ENCODE measurements around the gene NEO1.

NEO1 gene

GRCh38 chr15:73134196-73134595, 81.9 kb downstream of the NEO1 start:
- no peak overlapping the region for H3K4me3 ChIP-seq (ENCODE audit: low read length in 2 of 2)
- no peak overlapping the region for H3K9ac ChIP-seq (ENCODE audit: low read depth in 1 of 2, low read length in 2 of 2)
- H3K36me3 ChIP-seq (ENCODE audit: control insufficient read depth in 2 of 2, insufficient read depth in 2 of 2, low read length in 2 of 2), result peaks cover 24 to 25% of the 10 kb centered on the region in 2 donors
- H3K9me3 ChIP-seq (ENCODE audit: control insufficient read depth in 2 of 2, low read length in 2 of 2), result no peaks in the 10 kb centered on the region
- no peaks in the 10 kb centered on the region for H3K27me3 ChIP-seq (ENCODE audit: control insufficient read depth in 2 of 2, insufficient read depth in 2 of 2, low read length in 2 of 2)
- no peaks in the 10 kb centered on the region for H3K4me1 ChIP-seq (ENCODE audit: control insufficient read depth in 2 of 2, insufficient read depth in 2 of 2, low read length in 2 of 2)
- no peak overlapping the region for H3K27ac ChIP-seq (ENCODE audit: low read depth in 2 of 2, low read length in 2 of 2)

DNA sequence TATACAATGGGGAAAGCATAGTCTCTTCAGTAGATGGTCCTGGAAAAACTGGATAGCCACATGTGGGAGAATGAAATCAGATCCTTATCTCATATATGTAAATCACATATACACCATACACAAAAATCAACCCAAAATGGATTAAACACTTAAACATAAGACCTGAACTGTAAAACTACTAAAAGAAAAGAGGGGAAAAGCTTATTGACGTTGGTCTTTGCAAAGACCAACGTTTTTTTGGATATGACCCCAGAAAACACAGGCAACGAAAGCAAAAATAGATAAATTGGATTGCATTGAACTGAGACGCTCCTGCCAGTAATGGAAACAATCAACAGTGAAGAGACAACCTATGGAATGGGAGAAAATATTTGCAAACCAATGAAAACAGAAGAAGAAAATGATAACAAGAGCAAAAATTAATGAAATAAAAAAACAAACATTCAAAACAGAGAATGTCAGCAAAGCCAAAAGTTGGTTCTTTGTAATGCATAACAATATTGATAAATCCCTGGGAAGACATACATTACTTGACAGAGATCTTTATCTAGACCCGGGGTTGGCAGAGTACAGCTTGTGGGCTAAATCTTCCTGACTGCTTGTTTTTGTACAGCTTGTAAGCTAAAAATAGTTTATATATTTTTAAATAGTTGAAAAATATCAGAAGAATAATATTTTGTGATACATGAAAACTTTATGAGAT, 86.9 kb downstream of the NEO1 start:
- Histone ChIP-seq H3K9ac (ENCODE audit: low read depth in 1 of 2, low read length in 2 of 2) (no peak overlapping the region), H3K27me3 (ENCODE audit: control insufficient read depth in 2 of 2, insufficient read depth in 2 of 2, low read length in 2 of 2) (no peaks in the 10 kb centered on the region), H3K4me3 (ENCODE audit: low read length in 2 of 2) (no peak overlapping the region), H3K27ac (ENCODE audit: low read depth in 2 of 2, low read length in 2 of 2) (no peak overlapping the region), H3K4me1 (ENCODE audit: control insufficient read depth in 2 of 2, insufficient read depth in 2 of 2, low read length in 2 of 2) (no peaks in the 10 kb centered on the region), H3K36me3 (ENCODE audit: control insufficient read depth in 2 of 2, insufficient read depth in 2 of 2, low read length in 2 of 2) (peaks cover 17 to 20% of the 10 kb centered on the region in 2 donors), H3K9me3 (ENCODE audit: control insufficient read depth in 2 of 2, low read length in 2 of 2) (no peaks in the 10 kb centered on the region)

DNA sequence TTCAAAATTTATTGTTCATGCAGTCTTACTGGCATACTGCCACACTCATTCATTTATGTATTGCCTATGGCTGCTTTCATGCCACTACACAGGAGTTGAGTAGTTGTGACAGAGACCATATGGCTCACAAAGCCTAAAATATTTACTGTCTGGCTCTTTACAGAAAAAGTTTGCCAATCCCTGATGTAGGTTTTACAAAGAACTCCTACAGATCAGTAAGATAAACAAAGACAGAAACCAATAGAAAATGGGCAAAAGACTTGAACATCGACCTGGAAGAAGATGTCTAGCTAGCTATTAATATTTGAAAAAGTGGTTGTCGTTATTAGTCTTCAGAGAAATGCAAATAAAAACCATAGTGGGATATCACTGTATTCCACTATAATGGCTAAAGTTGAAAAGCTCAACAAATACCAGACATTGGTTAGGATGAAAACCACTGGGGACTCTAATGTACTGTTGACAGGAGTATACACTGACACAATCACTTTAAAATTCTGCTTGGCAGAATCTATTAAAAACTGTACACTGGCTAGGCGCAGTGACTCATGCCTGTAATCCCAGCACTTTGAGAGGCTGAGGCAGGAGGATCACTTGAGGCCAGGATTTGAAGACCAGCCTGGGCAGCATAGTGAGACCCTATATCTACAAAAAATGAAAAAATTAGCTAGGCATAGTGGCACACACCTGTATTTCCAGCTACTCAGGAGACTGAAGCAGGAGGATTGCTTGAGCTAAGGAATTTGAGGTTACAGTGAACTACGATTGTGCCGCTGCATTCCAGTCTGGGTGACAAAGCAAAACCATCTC, 87.7 kb downstream of the NEO1 start:
- H3K4me1 ChIP-seq (ENCODE audit: control insufficient read depth in 2 of 2, insufficient read depth in 2 of 2, low read length in 2 of 2), result no peaks in the 10 kb centered on the region
- H3K27me3 ChIP-seq (ENCODE audit: control insufficient read depth in 2 of 2, insufficient read depth in 2 of 2, low read length in 2 of 2), result no peaks in the 10 kb centered on the region
- H3K9ac ChIP-seq (ENCODE audit: low read depth in 1 of 2, low read length in 2 of 2), result no peak overlapping the region
- no peaks in the 10 kb centered on the region for H3K9me3 ChIP-seq (ENCODE audit: control insufficient read depth in 2 of 2, low read length in 2 of 2)
- H3K27ac ChIP-seq (ENCODE audit: low read depth in 2 of 2, low read length in 2 of 2), result no peak overlapping the region
- H3K36me3 ChIP-seq (ENCODE audit: control insufficient read depth in 2 of 2, insufficient read depth in 2 of 2, low read length in 2 of 2), result peaks cover 21 to 23% of the 10 kb centered on the region in 2 donors
- no peak overlapping the region for H3K4me3 ChIP-seq (ENCODE audit: low read length in 2 of 2)

GRCh38 chr15:73141216-73141900, 89.1 kb downstream of the NEO1 start:
- H3K4me1 ChIP-seq (ENCODE audit: control insufficient read depth in 2 of 2, insufficient read depth in 2 of 2, low read length in 2 of 2), result no peaks in the 10 kb centered on the region
- no peaks in the 10 kb centered on the region for H3K9me3 ChIP-seq (ENCODE audit: control insufficient read depth in 2 of 2, low read length in 2 of 2)
- H3K4me3 ChIP-seq (ENCODE audit: low read length in 2 of 2), result no peak overlapping the region
- H3K36me3 ChIP-seq (ENCODE audit: control insufficient read depth in 2 of 2, insufficient read depth in 2 of 2, low read length in 2 of 2), result peaks cover 17 to 23% of the 10 kb centered on the region in 2 donors
- no peak overlapping the region for H3K9ac ChIP-seq (ENCODE audit: low read depth in 1 of 2, low read length in 2 of 2)
- H3K27me3 ChIP-seq (ENCODE audit: control insufficient read depth in 2 of 2, insufficient read depth in 2 of 2, low read length in 2 of 2), result no peaks in the 10 kb centered on the region
- H3K27ac ChIP-seq (ENCODE audit: low read depth in 2 of 2, low read length in 2 of 2), result no peak overlapping the region

GRCh38 chr15:73142802-73143762, 90.8 kb downstream of the NEO1 start:
- no peak overlapping the region for H3K4me3 ChIP-seq (ENCODE audit: low read length in 2 of 2)
- no peaks in the 10 kb centered on the region for H3K9me3 ChIP-seq (ENCODE audit: control insufficient read depth in 2 of 2, low read length in 2 of 2)
- H3K27me3 ChIP-seq (ENCODE audit: control insufficient read depth in 2 of 2, insufficient read depth in 2 of 2, low read length in 2 of 2), result no peaks in the 10 kb centered on the region
- no peak overlapping the region for H3K27ac ChIP-seq (ENCODE audit: low read depth in 2 of 2, low read length in 2 of 2)
- no peak overlapping the region for H3K9ac ChIP-seq (ENCODE audit: low read depth in 1 of 2, low read length in 2 of 2)
- peaks cover 7 to 22% of the 10 kb centered on the region in 2 donors for H3K36me3 ChIP-seq (ENCODE audit: control insufficient read depth in 2 of 2, insufficient read depth in 2 of 2, low read length in 2 of 2)
- H3K4me1 ChIP-seq (ENCODE audit: control insufficient read depth in 2 of 2, insufficient read depth in 2 of 2, low read length in 2 of 2), result no peaks in the 10 kb centered on the region

DNA sequence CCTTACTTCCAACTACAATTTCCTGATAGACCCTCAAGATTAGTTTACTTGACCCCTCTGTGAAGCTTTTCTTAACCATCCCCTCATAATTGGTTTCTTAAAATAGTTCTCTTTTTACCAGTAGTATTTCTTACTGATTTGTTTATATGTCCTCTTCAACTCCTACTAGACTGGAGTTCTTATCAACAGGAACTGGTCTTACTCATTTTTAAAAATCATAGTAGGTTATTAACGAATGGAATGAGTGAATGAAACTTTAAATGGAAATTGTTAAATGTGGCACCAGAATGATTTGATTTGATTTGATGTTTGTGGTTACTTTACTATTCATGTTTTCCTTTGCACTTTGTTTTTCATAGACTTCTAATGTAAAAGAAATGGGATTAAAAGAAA, 91.5 kb downstream of the NEO1 start:
- Histone ChIP-seq H3K36me3 (ENCODE audit: control insufficient read depth in 2 of 2, insufficient read depth in 2 of 2, low read length in 2 of 2) (peaks cover 7 to 22% of the 10 kb centered on the region in 2 donors), H3K9me3 (ENCODE audit: control insufficient read depth in 2 of 2, low read length in 2 of 2) (no peaks in the 10 kb centered on the region), H3K27me3 (ENCODE audit: control insufficient read depth in 2 of 2, insufficient read depth in 2 of 2, low read length in 2 of 2) (no peaks in the 10 kb centered on the region), H3K27ac (ENCODE audit: low read depth in 2 of 2, low read length in 2 of 2) (no peak overlapping the region), H3K9ac (ENCODE audit: low read depth in 1 of 2, low read length in 2 of 2) (no peak overlapping the region), H3K4me3 (ENCODE audit: low read length in 2 of 2) (no peak overlapping the region), H3K4me1 (ENCODE audit: control insufficient read depth in 2 of 2, insufficient read depth in 2 of 2, low read length in 2 of 2) (no peaks in the 10 kb centered on the region)

DNA sequence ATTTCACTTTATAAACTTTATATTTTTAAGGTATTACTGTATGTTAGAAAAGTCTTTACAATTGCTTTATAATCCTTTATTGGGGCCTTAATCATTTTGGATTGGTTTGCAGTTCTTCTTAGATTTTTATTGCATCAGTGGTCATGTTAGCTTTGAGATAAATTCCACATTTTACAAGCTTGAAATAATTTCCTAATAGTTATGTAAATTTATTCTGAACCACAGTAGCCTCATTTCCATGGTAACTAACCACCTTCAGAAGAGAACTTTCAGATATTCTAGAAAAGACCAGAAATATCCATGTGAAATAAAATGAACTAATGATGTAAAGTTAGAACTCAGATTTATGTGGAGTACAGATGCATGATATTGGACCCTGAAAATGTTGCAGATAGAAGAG, 94.2 kb downstream of the NEO1 start:
- Histone ChIP-seq H3K27me3 (ENCODE audit: control insufficient read depth in 2 of 2, insufficient read depth in 2 of 2, low read length in 2 of 2) (no peaks in the 10 kb centered on the region), H3K4me3 (ENCODE audit: low read length in 2 of 2) (no peak overlapping the region), H3K9me3 (ENCODE audit: control insufficient read depth in 2 of 2, low read length in 2 of 2) (no peaks in the 10 kb centered on the region), H3K36me3 (ENCODE audit: control insufficient read depth in 2 of 2, insufficient read depth in 2 of 2, low read length in 2 of 2) (peaks cover 3 to 26% of the 10 kb centered on the region in 2 donors), H3K27ac (ENCODE audit: low read depth in 2 of 2, low read length in 2 of 2) (no peak overlapping the region), H3K4me1 (ENCODE audit: control insufficient read depth in 2 of 2, insufficient read depth in 2 of 2, low read length in 2 of 2) (no peaks in the 10 kb centered on the region), H3K9ac (ENCODE audit: low read depth in 1 of 2, low read length in 2 of 2) (no peak overlapping the region)

- Histone ChIP-seq H3K4me3 (ENCODE audit: low read length in 2 of 2) (no peak overlapping the region), H3K27me3 (ENCODE audit: control insufficient read depth in 2 of 2, insufficient read depth in 2 of 2, low read length in 2 of 2) (no peaks in the 10 kb centered on the region), H3K36me3 (ENCODE audit: control insufficient read depth in 2 of 2, insufficient read depth in 2 of 2, low read length in 2 of 2) (peaks cover 6 to 8% of the 10 kb centered on the region in 2 donors), H3K9me3 (ENCODE audit: control insufficient read depth in 2 of 2, low read length in 2 of 2) (peaks cover 0 to 4% of the 10 kb centered on the region in 2 donors), H3K9ac (ENCODE audit: low read depth in 1 of 2, low read length in 2 of 2) (no peak overlapping the region), H3K27ac (ENCODE audit: low read depth in 2 of 2, low read length in 2 of 2) (no peak overlapping the region), H3K4me1 (ENCODE audit: control insufficient read depth in 2 of 2, insufficient read depth in 2 of 2, low read length in 2 of 2) (no peaks in the 10 kb centered on the region)
Measured at GRCh38 chr15:73150831-73151230, 98.6 kb downstream of the NEO1 start.

DNA sequence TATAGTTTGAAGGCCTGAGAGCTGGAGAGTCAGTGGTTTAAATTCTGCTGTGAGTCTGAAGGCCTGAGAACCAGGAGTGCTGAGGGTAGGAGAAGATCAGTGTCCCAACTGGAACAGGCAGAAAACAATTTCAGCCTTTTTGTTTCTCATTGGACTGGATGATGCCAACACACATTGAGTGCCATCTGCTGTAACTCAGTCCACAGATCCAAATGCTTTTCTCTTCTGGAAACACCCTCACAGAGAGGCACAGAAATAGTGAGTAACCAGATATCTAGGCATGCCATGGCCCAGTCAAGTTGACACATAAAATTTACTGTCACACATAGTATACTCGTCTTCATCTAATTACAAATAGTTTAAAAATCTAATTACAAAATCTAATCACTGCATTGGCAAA, 100.8 kb downstream of the NEO1 start:
- Histone ChIP-seq H3K36me3 (ENCODE audit: control insufficient read depth in 2 of 2, insufficient read depth in 2 of 2, low read length in 2 of 2) (peaks cover 4 to 15% of the 10 kb centered on the region in 2 donors), H3K27me3 (ENCODE audit: control insufficient read depth in 2 of 2, insufficient read depth in 2 of 2, low read length in 2 of 2) (no peaks in the 10 kb centered on the region), H3K4me1 (ENCODE audit: control insufficient read depth in 2 of 2, insufficient read depth in 2 of 2, low read length in 2 of 2) (no peaks in the 10 kb centered on the region), H3K4me3 (ENCODE audit: low read length in 2 of 2) (no peak overlapping the region), H3K9me3 (ENCODE audit: control insufficient read depth in 2 of 2, low read length in 2 of 2) (peaks cover 0 to 4% of the 10 kb centered on the region in 2 donors), H3K27ac (ENCODE audit: low read depth in 2 of 2, low read length in 2 of 2) (no peak overlapping the region), H3K9ac (ENCODE audit: low read depth in 1 of 2, low read length in 2 of 2) (no peak overlapping the region)
